Lower leg skin (tissue), 4 donors: Measurements from ENCODE around the gene CDV3. TPM values are rescaled to one million over a fixed set of nuclear protein-coding genes. Genes with fewer than 3 reads are reported as not detected.

Source experiments
- DNase-seq, 2 donors: peaks; one replicate each; pipeline ENCODE4 v3.0.0-alpha.2; 2019; ENCODE audit warnings: low spot score in 2 of 2
- H3K4me3 ChIP-seq: fragments of 200-600 bp; sonication (generic); 2 replicates; pipeline ENCODE4 v1.5.1; 2017; ENCODE audit warnings: mild to moderate bottlenecking, low read depth; ENCODE audit not compliant: poor library complexity, severe bottlenecking
- POLR2A ChIP-seq, 2 donors: fragments of 450-650 bp; IDR thresholded peaks; one replicate each; pipeline ENCODE4 v1.6.1; 2016 to 2017; ENCODE audit warnings: antibody characterized with exemption in 2 of 2, mild to moderate bottlenecking in 1 of 2, moderate library complexity in 1 of 2
- whole genome bisulfite sequencing, 2 donors: methylation state at CpG; one replicate each; pipeline ENCODE4 v1.1.5; 2018; 5-methylcytosine and 5-hydroxymethylcytosine counted together
- intact Hi-C: fragments of 100-400 bp; cut with DNase I; formaldehyde crosslinking; loops from one replicate; pipeline ENCODE4 v1.15.0; 2023; ENCODE audit warnings: low total_unique reads
- total RNA-seq, 4 donors: library from RNA; depleted of rRNA; stranded (reverse); fragments of >200 nt; gene quantifications; one replicate each; pipeline ENCODE4 v1.1.0, GENCODE V29; 2016
- TF ChIP-seq, protein P1 (sequence below), 3 donors: fragments of 450-650 bp; IDR thresholded peaks; one replicate each; pipeline ENCODE4 v1.5.1; 2016; ENCODE audit warnings: antibody characterized with exemption in 3 of 3, mild to moderate bottlenecking in 3 of 3, moderate library complexity in 2 of 3

Gene CDV3
- total RNA-seq, 4 donors from 2014 or later: 84.1 to 113 (median 103) TPM

DNA sequence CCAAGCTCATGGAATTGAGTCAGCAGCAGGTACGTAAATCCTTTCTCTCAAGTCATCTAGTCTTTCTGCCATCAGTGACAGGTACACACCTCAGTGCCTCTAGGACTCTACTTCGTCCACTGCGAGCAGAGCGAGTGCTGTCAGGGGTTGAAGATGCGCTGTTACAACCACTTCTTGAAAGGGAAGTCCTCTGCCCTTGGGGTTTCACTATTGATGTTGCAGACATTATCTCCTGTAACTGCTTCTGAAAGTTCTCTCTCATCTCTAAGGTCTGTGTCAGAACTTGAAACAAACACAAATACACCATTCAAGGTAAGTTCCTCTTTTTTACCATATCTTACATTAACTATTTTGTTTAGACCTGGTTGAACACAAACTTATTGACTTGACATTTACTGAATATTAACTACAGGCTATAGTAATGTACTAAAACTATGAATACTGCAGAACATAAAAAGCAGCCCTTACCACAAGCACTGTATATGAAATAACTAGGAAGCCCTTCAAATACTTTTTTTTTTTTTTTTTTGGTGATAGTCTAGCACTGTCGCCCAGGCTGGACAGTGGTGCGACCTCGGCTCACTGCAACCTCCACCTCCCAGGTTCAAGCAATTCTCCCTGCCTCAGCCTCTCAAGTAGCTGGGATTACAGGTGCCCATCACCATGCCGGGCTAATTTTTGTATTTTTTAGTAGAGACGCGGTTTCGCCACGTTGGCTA, 46.7 kb downstream of the CDV3 start:
- intact Hi-C loops: no loop called here
- no peak overlapping the region for H3K4me3 ChIP-seq
- TF ChIP-seq, protein P1, sequence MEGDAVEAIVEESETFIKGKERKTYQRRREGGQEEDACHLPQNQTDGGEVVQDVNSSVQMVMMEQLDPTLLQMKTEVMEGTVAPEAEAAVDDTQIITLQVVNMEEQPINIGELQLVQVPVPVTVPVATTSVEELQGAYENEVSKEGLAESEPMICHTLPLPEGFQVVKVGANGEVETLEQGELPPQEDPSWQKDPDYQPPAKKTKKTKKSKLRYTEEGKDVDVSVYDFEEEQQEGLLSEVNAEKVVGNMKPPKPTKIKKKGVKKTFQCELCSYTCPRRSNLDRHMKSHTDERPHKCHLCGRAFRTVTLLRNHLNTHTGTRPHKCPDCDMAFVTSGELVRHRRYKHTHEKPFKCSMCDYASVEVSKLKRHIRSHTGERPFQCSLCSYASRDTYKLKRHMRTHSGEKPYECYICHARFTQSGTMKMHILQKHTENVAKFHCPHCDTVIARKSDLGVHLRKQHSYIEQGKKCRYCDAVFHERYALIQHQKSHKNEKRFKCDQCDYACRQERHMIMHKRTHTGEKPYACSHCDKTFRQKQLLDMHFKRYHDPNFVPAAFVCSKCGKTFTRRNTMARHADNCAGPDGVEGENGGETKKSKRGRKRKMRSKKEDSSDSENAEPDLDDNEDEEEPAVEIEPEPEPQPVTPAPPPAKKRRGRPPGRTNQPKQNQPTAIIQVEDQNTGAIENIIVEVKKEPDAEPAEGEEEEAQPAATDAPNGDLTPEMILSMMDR (IDR thresholded peaks at IDR 0.05): no peak
- no peak for TF ChIP-seq POLR2A (IDR thresholded peaks at IDR 0.05)
- DNase-seq: no peak
- WGBS, 2 donors: 95 to 96% methylated on average over 13 of the region's 13 CpGs

DNA sequence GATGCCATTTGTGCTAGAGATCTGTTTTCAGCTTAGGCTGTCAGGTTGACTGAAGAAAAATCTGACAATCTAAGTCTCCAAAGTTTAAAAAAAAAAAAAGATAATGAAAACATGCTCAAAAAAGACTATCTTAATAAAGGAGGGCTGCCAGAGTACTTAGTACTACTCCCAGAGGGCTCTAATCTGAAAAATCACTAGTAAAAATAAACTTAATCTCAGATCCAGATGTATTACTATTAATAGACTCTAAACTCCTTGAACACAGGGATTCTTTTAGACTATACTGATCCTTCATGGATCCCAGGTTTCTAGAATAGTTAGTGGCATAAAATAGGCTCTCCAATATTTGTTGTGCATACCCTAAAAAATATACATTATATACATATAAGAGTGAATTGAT, 54.3 kb downstream of the CDV3 start:
- no peak for TF ChIP-seq POLR2A (IDR thresholded peaks at IDR 0.05)
- TF ChIP-seq, protein P1 (IDR thresholded peaks at IDR 0.05): no peak
- no peak overlapping the region for H3K4me3 ChIP-seq
- intact Hi-C loops: no loop called here
- DNase-seq: no peak

DNA sequence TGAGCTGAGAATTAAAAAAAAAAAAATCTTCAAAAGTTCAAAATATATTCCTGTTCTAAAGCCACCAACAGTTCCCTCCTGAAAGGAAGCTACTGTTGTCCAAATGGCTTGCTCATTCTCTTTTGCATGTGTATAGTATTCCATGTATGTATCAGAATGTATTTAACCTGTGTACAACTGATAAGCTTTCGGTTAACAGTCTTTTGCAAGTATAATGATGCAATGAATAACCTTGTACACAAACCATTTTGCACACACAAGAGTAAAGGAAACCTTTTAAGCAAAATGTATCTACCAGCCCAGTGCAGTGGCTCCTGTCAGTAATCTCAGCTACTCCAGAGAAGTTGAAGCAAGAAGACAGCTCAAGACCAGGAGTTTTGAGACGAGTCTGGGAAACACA, 55.7 kb downstream of the CDV3 start:
- WGBS, 2 donors: 91 to 93% methylated on average over 2 of the region's 2 CpGs
- TF ChIP-seq, protein P1 (IDR thresholded peaks at IDR 0.05): no peak
- no peak for TF ChIP-seq POLR2A (IDR thresholded peaks at IDR 0.05)
- intact Hi-C loops: no loop called here
- no peak for DNase-seq
- no peak overlapping the region for H3K4me3 ChIP-seq

DNA sequence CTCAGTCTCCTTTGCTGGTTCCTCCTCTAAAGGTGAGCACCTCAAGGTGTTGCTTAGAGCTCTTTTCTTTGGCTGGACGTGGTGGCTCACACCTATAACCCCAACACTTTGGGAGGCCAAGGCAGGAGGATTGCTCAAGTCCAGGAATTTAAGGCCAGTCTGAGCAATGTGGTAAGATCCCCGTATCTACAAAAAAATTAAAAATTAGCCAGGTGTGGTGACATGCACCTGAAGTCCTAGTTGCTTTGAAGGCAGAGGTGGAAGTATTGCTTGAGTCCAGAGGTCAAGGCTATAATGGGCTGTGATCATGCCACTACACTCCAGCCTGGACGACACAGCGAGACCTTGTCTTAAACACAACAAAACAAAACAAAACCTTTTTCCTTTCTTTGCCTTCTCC, 60.0 kb downstream of the CDV3 start:
- TF ChIP-seq, protein P1 (IDR thresholded peaks at IDR 0.05): no peak
- TF ChIP-seq POLR2A (IDR thresholded peaks at IDR 0.05): no peak
- H3K4me3 ChIP-seq: no peak overlapping the region
- no peak for DNase-seq
- WGBS, 2 donors: 93 to 96% methylated on average over 4 of the region's 4 CpGs
- intact Hi-C loops: no loop called here

Other genes with a start within 250 kb of the CDV3 start
- not detected for gene BFSP2, start 173.6 kb upstream of the CDV3 start, total RNA-seq
- 10 to 100 TPM; 17.8 to 26.2 (median 20.7) TPM for gene TOPBP1, start 88.3 kb downstream of the CDV3 start, total RNA-seq
- 1 to 10 TPM; 1.9 to 8.8 (median 3.9) TPM for gene TF, start 172.7 kb downstream of the CDV3 start, total RNA-seq
- 10 to 100 TPM; 20.0 to 25.6 (median 20.7) TPM for gene SRPRB, start 232.1 kb downstream of the CDV3 start, total RNA-seq